CD4-positive, alpha-beta T cell (primary cell): ENCODE data around the gene POTEH. TPM values are rescaled to one million over a fixed set of nuclear protein-coding genes. Genes with fewer than 3 reads are reported as not detected.
"Not testable (repeated sequence)": the region's sequence is repeated elsewhere in the genome, so short reads cannot be mapped to it uniquely, and the experiment has no call there.

Experiments used
- ATAC-seq: fragments of 200-7000 bp; cut with Tn5 transposase; one replicate; pipeline ENCODE4 v1.10.0; 2022; ENCODE audit warnings: mild to moderate bottlenecking; ENCODE audit not compliant: poor library complexity
- CTCF ChIA-PET: fragments of 350-600 bp; sonication (Branson Sonifier 250); formaldehyde crosslinking; loops from one replicate; lab custom pipeline; 2021; ENCODE audit warnings: antibody characterized with exemption, inconsistent platforms; lab: Charles Lee
- POLR2A ChIA-PET: fragments of 350-600 bp; sonication (Branson Sonifier 250); formaldehyde crosslinking; loops from one replicate; lab custom pipeline; 2021; ENCODE audit warnings: antibody characterized with exemption, inconsistent platforms; lab: Charles Lee
- DNase-seq, 14 experiments: peaks; one replicate each; pipeline ENCODE4 v3.0.0-alpha.2; 2013 to 2020; ENCODE audit warnings: mixed read lengths in 2 of 14
- H3K27ac ChIP-seq, 2 donors: one replicate each; pipeline versions ENCODE4 v1.5.1 to v1.7.0; 2013; ENCODE audit warnings: low read length in 2 of 2, low read depth in 1 of 2, mild to moderate bottlenecking in 1 of 2
- H3K27me3 ChIP-seq, 2 experiments: 1 replicate in 1 of 2; 2 replicates in 1 of 2; pipeline versions ENCODE4 v1.6.1 to v1.7.0; 2013; ENCODE audit warnings: low read length in 2 of 2, control low read depth in 1 of 2, mild to moderate bottlenecking in 1 of 2, moderate library complexity in 1 of 2; ENCODE audit not compliant: insufficient read depth in 2 of 2, control insufficient read depth in 1 of 2
- H3K36me3 ChIP-seq: one replicate; pipeline ENCODE4 v1.6.1; 2013; ENCODE audit warnings: low read length, control low read depth; ENCODE audit not compliant: insufficient read depth
- H3K4me1 ChIP-seq: one replicate; pipeline ENCODE4 v1.6.1; 2013; ENCODE audit warnings: low read length, control low read depth; ENCODE audit not compliant: insufficient read depth
- H3K4me3 ChIP-seq: one replicate; pipeline ENCODE4 v1.5.1; 2013; ENCODE audit warnings: mild to moderate bottlenecking, low read length, moderate library complexity
- H3K9me3 ChIP-seq, 2 experiments: 1 replicate in 1 of 2; 2 replicates in 1 of 2; pipeline versions ENCODE4 v1.6.1 to v1.7.0; 2013; ENCODE audit warnings: low read length in 2 of 2, mild to moderate bottlenecking in 2 of 2, control low read depth in 1 of 2, moderate library complexity in 1 of 2; ENCODE audit not compliant: control insufficient read depth in 1 of 2, insufficient read depth in 1 of 2
- H3K27ac Mint-ChIP-seq: one replicate; pipeline ENCODE4 v1.8.0; 2020; ENCODE audit warnings: mixed read lengths
- H3K27me3 Mint-ChIP-seq: one replicate; pipeline ENCODE4 v1.8.0; 2021; ENCODE audit warnings: mixed read lengths
- H3K36me3 Mint-ChIP-seq: one replicate; pipeline ENCODE4 v1.8.0; 2021; ENCODE audit warnings: low read depth, mixed read lengths
- H3K4me1 Mint-ChIP-seq: one replicate; pipeline ENCODE4 v1.8.0; 2021; ENCODE audit warnings: low read depth, mixed read lengths
- H3K4me3 Mint-ChIP-seq: one replicate; pipeline ENCODE4 v1.8.0; 2020; ENCODE audit warnings: mild to moderate bottlenecking, mixed read lengths
- H3K9me3 Mint-ChIP-seq: one replicate; pipeline ENCODE4 v1.8.0; 2020; ENCODE audit warnings: mixed read lengths
- intact Hi-C, 2 experiments: fragments of 100-400 bp; cut with DNase I in 1 of 2; cut with micrococcal nuclease in 1 of 2; formaldehyde crosslinking; loops; one replicate each; pipeline versions ENCODE4 v1.15.1 to v1.9.0; 2023 to 2025; cut with DNase I, micrococcal nuclease
- total RNA-seq, 174 experiments: library from RNA in 2 of 174; stranded (reverse) in 2 of 174; gene quantifications; one replicate each; pipeline ENCODE4 v1.2.3 and lab custom pipeline; 2021 to 2026

Gene POTEH
- total RNA-seq, 2 experiments from 2014 or later, result not detected

DNA sequence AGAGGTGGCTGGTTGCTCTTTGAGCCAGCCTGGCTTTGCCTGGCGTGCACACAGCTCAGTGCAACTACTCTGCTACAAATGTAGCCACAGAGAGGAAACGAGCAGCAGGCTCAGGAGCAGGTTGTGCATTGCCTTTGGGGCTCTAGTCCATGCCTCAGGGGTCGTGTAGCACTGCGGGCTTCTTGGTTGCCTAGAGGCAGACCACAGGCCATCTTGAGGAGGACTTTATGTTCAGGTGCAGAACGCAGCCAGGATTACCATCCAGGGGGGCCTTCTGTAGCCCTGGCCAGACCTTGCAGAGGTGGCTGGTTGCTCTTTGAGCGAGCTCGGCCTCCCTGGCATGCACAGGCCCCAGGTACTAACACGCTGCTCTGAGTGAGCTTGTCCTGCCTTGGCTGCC lies 41.2 kb downstream of the POTEH start:
- H3K27ac Mint-ChIP-seq, H3K4me1 Mint-ChIP-seq, H3K36me3 Mint-ChIP-seq, H3K36me3 ChIP-seq, H3K9me3 ChIP-seq, H3K4me3 Mint-ChIP-seq, POLR2A ChIA-PET, CTCF ChIA-PET, H3K27me3 ChIP-seq, H3K27me3 Mint-ChIP-seq, H3K9me3 Mint-ChIP-seq, intact Hi-C loops, H3K27ac ChIP-seq, ATAC-seq, H3K4me3 ChIP-seq, H3K4me1 ChIP-seq, DNase-seq: not testable (repeated sequence)

DNA sequence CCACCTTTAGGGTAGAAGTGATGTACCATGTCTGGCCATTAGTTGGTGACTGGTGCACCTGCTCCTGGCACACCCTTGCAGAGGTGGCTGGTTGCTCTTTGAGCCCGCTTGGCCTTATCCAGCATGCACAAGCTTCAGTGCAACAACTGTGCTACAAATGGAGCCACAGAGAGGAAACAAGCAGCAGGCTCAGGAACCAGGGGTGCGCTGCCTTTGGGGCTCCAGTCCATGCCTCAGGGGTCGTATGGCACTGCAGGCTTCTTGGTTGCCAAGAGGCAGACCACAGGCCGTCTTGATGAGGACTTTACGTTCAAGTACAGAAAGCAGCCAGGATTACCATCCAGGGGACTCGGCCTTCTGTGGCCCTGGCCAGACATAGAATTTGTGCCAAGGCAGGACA lies 44.6 kb downstream of the POTEH start:
- POLR2A ChIA-PET, H3K36me3 Mint-ChIP-seq, CTCF ChIA-PET: not testable (repeated sequence)

DNA sequence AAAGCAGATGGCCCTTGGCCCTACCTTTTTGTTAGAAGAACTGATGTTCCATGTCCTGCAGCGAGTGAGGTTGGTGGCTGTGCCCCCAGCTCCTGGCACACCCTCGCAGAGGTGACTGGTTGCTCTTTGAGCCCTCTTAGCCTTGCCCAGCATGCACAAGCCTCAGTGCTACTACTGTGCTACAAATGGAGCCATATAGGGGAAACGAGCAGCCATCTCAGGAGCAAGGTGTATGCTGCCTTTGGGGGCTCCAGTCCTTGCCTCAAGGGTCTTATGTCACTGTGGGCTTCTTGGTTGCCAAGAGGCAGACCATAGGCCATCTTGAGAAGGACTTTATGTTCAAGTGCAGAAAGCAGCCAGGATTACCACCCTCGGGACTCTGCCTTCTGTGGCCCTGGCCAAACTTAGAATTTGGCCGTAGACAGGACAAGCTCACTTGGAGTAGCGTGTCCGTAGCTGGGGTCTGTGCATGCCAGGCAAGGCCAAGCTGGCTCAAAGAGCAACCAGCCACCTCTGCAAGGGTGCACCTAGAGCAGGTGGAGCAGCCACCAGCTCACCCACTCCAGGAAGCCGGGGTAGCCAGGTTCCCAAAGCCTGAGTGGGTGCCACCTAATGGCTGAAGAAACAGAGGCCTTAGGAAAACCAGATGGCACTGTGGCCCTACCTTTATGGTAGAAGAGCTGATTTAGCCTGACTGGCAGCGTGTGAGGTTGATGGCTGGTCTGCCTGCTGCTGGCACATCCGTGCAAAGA lies 48.5 kb downstream of the POTEH start:
- H3K4me1 Mint-ChIP-seq, H3K36me3 Mint-ChIP-seq, H3K27ac Mint-ChIP-seq, H3K4me3 ChIP-seq, H3K4me1 ChIP-seq, H3K27ac ChIP-seq, intact Hi-C loops, H3K36me3 ChIP-seq, ATAC-seq, H3K27me3 ChIP-seq, H3K9me3 Mint-ChIP-seq, CTCF ChIA-PET, DNase-seq, POLR2A ChIA-PET, H3K4me3 Mint-ChIP-seq, H3K27me3 Mint-ChIP-seq, H3K9me3 ChIP-seq: not testable (repeated sequence)

More for the DNA sequence above, 44.6 kb downstream of the POTEH start:
- H3K4me1 ChIP-seq, H3K4me3 Mint-ChIP-seq, H3K27ac Mint-ChIP-seq, H3K27me3 Mint-ChIP-seq, H3K27ac ChIP-seq, ATAC-seq, H3K9me3 ChIP-seq, DNase-seq, H3K9me3 Mint-ChIP-seq, intact Hi-C loops, H3K27me3 ChIP-seq, H3K4me1 Mint-ChIP-seq, H3K36me3 ChIP-seq, H3K4me3 ChIP-seq: not testable (repeated sequence)

DNA sequence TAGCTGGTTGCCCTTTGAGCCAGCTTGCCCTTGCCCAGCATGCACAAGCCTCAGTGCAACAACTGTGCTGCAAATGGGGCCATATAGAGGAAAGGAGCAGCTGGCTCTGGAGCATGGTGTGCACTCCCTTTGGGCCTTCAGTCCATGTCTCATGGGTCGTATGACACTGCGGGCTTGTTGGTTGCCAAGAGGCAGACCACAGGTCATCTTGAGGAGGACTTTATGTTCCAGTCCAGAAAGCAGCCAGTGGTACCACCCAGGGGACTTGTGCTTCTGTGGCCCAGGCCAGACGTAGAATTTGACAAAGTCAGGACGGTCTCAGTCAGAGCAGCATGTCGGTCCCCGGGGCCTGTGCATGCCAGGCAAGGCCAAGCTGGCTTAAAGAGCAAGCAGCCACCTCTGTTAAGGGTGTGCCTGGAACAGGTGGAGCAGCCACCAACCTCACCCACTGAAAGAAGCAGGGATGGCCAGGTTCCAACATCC lies 49.1 kb downstream of the POTEH start:
- H3K9me3 ChIP-seq, H3K4me1 ChIP-seq, H3K4me3 ChIP-seq, POLR2A ChIA-PET, H3K36me3 ChIP-seq, ATAC-seq, H3K36me3 Mint-ChIP-seq, H3K27me3 ChIP-seq, CTCF ChIA-PET, H3K27ac ChIP-seq, H3K4me1 Mint-ChIP-seq, H3K27ac Mint-ChIP-seq, H3K27me3 Mint-ChIP-seq, H3K4me3 Mint-ChIP-seq, DNase-seq, H3K9me3 Mint-ChIP-seq, intact Hi-C loops: not testable (repeated sequence)

DNA sequence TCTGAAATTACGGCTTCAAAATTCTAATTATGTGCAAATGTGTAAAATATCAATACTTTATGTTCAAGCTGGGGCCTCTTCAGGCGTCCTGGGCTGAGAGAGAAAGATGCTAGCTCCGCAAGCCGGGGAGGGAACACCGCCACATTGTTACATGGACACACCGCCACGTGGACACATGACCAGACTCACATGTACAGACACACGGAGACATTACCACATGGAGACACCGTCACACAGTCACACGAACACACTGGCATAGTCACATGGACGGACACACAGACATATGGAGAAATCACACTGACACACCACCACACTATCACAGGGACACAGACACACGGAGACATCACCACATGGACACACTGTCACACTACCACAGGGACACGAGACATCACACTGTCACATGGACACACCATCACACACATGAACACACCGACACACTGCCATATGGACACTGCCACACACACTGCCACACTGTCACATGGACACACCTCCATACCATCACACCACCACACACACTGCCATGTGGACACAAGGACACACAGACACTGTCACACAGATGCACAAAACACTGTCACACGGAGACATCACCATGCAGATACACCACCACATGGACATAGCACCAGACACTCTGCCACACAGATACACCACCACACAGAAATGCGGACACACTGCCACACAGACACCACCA lies 58.0 kb downstream of the POTEH start:
- CTCF ChIA-PET, result not testable (repeated sequence)

DNA sequence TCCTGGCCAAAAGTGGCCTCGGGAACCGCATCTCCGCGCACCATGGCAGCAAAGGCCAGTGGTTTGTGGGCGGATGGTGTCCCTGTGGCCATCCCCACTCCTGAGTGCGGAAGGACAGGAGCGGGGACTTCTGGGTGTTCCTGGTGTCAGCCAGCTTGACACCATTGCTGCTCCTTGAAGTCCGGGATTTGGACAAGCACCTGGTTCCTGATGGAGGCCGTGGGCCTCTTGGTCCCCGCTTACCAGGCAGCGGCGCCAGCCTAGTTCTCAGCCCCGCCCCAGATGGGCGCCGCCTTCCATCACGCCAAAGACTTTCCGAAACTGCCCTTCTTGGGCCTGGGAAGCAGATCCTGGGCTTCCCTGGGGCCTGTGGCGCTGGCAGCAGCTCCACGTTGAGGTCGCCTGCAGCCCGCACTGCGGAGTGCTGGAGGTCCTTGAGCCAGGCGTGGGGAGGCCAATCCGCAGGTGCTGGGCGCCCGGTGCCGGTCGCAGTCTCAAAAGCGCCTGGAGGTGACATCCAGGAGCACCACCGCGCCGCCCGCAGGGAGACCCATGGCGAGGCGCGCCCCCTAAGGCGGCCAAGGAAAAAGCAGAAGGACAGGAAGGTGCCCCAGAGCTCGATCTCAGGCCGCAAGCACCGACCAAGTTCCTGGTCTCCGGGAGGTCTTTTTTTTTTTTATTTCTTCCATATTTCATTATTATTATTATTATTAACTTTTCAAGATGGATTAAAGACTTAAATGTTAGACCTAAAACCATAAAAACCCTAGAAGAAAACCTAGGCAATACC lies 59.5 kb downstream of the POTEH start:
- intact Hi-C loops, H3K4me3 Mint-ChIP-seq, H3K27me3 ChIP-seq, H3K4me1 ChIP-seq, ATAC-seq, H3K4me3 ChIP-seq, POLR2A ChIA-PET, H3K4me1 Mint-ChIP-seq, H3K9me3 ChIP-seq, H3K27ac ChIP-seq, CTCF ChIA-PET, H3K27me3 Mint-ChIP-seq, H3K9me3 Mint-ChIP-seq, H3K27ac Mint-ChIP-seq, H3K36me3 ChIP-seq, H3K36me3 Mint-ChIP-seq: not testable (repeated sequence)
- peak in 2 of 14 experiments; percentile 3 to 33 for DNase-seq

More for the DNA sequence above, 58.0 kb downstream of the POTEH start:
- H3K9me3 ChIP-seq, POLR2A ChIA-PET, H3K27me3 ChIP-seq, H3K9me3 Mint-ChIP-seq, H3K36me3 Mint-ChIP-seq, H3K4me1 Mint-ChIP-seq, H3K27ac Mint-ChIP-seq, H3K4me3 Mint-ChIP-seq, DNase-seq, H3K27me3 Mint-ChIP-seq, H3K27ac ChIP-seq, H3K4me3 ChIP-seq, H3K4me1 ChIP-seq, H3K36me3 ChIP-seq, intact Hi-C loops, ATAC-seq: not testable (repeated sequence)
